Body of pancreas (tissue), 4 donors: ENCODE data around the gene IDUA. TPM values are rescaled to one million over a fixed set of nuclear protein-coding genes. Genes with fewer than 3 reads are reported as not detected.

Source experiments
- ATAC-seq: fragments of 150-250 bp; one replicate; pipeline ENCODE4 v1.9.1; 2016
- DNase-seq, 4 donors: peaks; one replicate each; pipeline ENCODE4 v3.0.0-alpha.2; 2019
- H3K27ac ChIP-seq, 4 donors: fragments of 200-600 bp; sonication (generic); 1 replicate in 3 of 4; 2 replicates in 1 of 4; pipeline versions ENCODE4 v1.5.1 to v1.6.1; 2016 to 2019; ENCODE audit warnings: mild to moderate bottlenecking in 1 of 4, mixed read lengths in 1 of 4, moderate library complexity in 1 of 4
- H3K27me3 ChIP-seq, 2 donors: fragments of 200-600 bp; sonication (generic); one replicate each; pipeline ENCODE4 v1.6.0; 2016; ENCODE audit warnings: mild to moderate bottlenecking in 1 of 2
- H3K36me3 ChIP-seq, 2 donors: fragments of 200-600 bp; sonication (generic); replicated peaks in 1 of 2; 2 replicates each; pipeline ENCODE4 v1.5.1; 2016; ENCODE audit warnings: low read depth in 2 of 2; ENCODE audit not compliant: insufficient read depth in 1 of 2
- H3K4me1 ChIP-seq: fragments of 200-600 bp; sonication (generic); one replicate; pipeline ENCODE4 v1.6.0; 2016
- H3K4me3 ChIP-seq, 2 donors: fragments of 200-600 bp; sonication (generic); 1 replicate in 1 of 2; 2 replicates in 1 of 2; pipeline ENCODE4 v1.5.1; 2016 to 2019
- H3K9me3 ChIP-seq, 3 donors: fragments of 200-600 bp; sonication (generic); 1 replicate in 2 of 3; 2 replicates in 1 of 3; pipeline ENCODE4 v1.5.1; 2016
- POLR2A ChIP-seq, 3 donors: fragments of 450-650 bp; IDR thresholded peaks; one replicate each; pipeline ENCODE4 v1.6.1; 2016; ENCODE audit warnings: antibody characterized with exemption in 3 of 3, mild to moderate bottlenecking in 2 of 3
- WGBS, 2 donors: methylation state at CpG; one replicate each; pipeline ENCODE4 v1.1.5; 2017; 5-methylcytosine and 5-hydroxymethylcytosine counted together
- intact Hi-C: fragments of 100-400 bp; cut with DNase I; formaldehyde crosslinking; loops from one replicate; pipeline ENCODE4 v1.15.1; 2023
- total RNA-seq, 2 donors: library from RNA; depleted of rRNA; stranded (reverse); fragments of >200 nt; gene quantifications; one replicate each; pipeline ENCODE4 v1.1.0, GENCODE V29; 2016
- TF ChIP-seq, protein P1 (sequence below), 7 experiments: fragments of 450-650 bp in 4 of 7; fragments of 200-600 bp in 3 of 7; sonication (generic) in 3 of 7; IDR thresholded peaks; one replicate each; pipeline ENCODE4 v1.5.1; 2016 to 2019; ENCODE audit warnings: antibody characterized with exemption in 7 of 7

Gene IDUA
- total RNA-seq, 2 donors from 2014 or later, result 30.0 to 37.6 TPM

- TF ChIP-seq, protein P1, sequence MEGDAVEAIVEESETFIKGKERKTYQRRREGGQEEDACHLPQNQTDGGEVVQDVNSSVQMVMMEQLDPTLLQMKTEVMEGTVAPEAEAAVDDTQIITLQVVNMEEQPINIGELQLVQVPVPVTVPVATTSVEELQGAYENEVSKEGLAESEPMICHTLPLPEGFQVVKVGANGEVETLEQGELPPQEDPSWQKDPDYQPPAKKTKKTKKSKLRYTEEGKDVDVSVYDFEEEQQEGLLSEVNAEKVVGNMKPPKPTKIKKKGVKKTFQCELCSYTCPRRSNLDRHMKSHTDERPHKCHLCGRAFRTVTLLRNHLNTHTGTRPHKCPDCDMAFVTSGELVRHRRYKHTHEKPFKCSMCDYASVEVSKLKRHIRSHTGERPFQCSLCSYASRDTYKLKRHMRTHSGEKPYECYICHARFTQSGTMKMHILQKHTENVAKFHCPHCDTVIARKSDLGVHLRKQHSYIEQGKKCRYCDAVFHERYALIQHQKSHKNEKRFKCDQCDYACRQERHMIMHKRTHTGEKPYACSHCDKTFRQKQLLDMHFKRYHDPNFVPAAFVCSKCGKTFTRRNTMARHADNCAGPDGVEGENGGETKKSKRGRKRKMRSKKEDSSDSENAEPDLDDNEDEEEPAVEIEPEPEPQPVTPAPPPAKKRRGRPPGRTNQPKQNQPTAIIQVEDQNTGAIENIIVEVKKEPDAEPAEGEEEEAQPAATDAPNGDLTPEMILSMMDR (IDR thresholded peaks at IDR 0.05), result no peak
- no peak for TF ChIP-seq POLR2A (IDR thresholded peaks at IDR 0.05)
- intact Hi-C loops, result no loop called here
- no peaks in the 10 kb centered on the region for H3K36me3 ChIP-seq
- H3K27me3 ChIP-seq, result no peaks in the 10 kb centered on the region
- ATAC-seq (no peak), DNase-seq (peak in 1 of 4 donors; percentile 9)
- 83 to 91% methylated on average over 1 to 18 of the region's 19 CpGs for WGBS, 2 donors
- no peak overlapping the region for H3K4me3 ChIP-seq
- no peaks in the 10 kb centered on the region for H3K9me3 ChIP-seq
- peaks cover 14% of the 10 kb centered on the region for H3K4me1 ChIP-seq
- peak overlapping the region in 1 of 4 donors; percentile 43 for H3K27ac ChIP-seq
These were observed 39.3 kb upstream of the IDUA start for GRCh38 chr4:947491-947971.

- ATAC-seq (peak; percentile 72), DNase-seq (peak; percentile 49 to 80 (median 72))
- peaks cover 14% of the 10 kb centered on the region for H3K4me1 ChIP-seq
- 63 to 94% methylated on average over 12 to 33 of the region's 33 CpGs for WGBS, 2 donors
- H3K27ac ChIP-seq, result peak overlapping the region in 3 of 4 donors; percentile 0 to 43 (median 33)
- H3K27me3 ChIP-seq, result no peaks in the 10 kb centered on the region
- intact Hi-C loops, result no loop called here
- H3K4me3 ChIP-seq, result no peak overlapping the region
- no peaks in the 10 kb centered on the region for H3K36me3 ChIP-seq
- TF ChIP-seq, protein P1 (IDR thresholded peaks at IDR 0.05), result no peak
- TF ChIP-seq POLR2A (IDR thresholded peaks at IDR 0.05), result no peak
- no peaks in the 10 kb centered on the region for H3K9me3 ChIP-seq
These were observed 38.5 kb upstream of the IDUA start for GRCh38 chr4:948101-948935.

GRCh38 chr4:948936-949300 lies 37.9 kb upstream of the IDUA start:
- Histone ChIP-seq H3K4me1 (peaks cover 14% of the 10 kb centered on the region), H3K36me3 (no peaks in the 10 kb centered on the region), H3K27ac (peak overlapping the region in 1 of 4 donors; percentile 33), H3K27me3 (no peaks in the 10 kb centered on the region), H3K4me3 (no peak overlapping the region), H3K9me3 (no peaks in the 10 kb centered on the region)
- TF ChIP-seq, protein P1 (IDR thresholded peaks at IDR 0.05), result no peak
- no peak for TF ChIP-seq POLR2A (IDR thresholded peaks at IDR 0.05)
- ATAC-seq (no peak), DNase-seq (peak in 1 of 4 donors; percentile 8)
- intact Hi-C loops, result no loop called here
- 84 to 85% methylated on average over 5 to 13 of the region's 13 CpGs for WGBS, 2 donors

DNA sequence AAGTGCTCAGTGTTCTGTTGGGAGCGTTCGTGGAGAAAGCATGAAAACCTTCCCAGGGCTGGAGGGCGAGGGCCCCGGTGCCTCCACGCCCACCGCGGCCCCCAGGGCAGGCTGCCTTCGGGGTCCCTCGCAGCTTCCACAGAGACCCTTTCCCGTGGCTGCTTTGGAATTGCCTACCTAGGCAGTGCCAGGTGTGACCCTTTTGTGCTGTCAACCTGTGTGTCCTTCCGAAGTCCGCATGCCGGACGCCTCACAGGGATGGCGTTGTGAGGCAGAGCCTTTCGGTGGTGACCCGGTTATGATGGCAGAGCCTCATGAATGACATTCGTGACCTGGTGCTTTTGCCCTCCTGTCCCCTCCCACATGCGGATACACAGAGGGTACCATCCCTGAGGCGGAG lies 37.2 kb upstream of the IDUA start:
- 86 to 90% methylated on average over 5 to 20 of the region's 20 CpGs for WGBS, 2 donors
- Histone ChIP-seq H3K4me1 (peaks cover 14% of the 10 kb centered on the region), H3K36me3 (no peaks in the 10 kb centered on the region), H3K4me3 (no peak overlapping the region), H3K27me3 (no peaks in the 10 kb centered on the region), H3K27ac (no peak overlapping the region), H3K9me3 (no peaks in the 10 kb centered on the region)
- TF ChIP-seq, protein P1 (IDR thresholded peaks at IDR 0.05), result no peak
- no peak for TF ChIP-seq POLR2A (IDR thresholded peaks at IDR 0.05)
- ATAC-seq (no peak), DNase-seq (peak in 1 of 4 donors; percentile 7)
- intact Hi-C loops, result no loop called here
